ENCODE measurements around the gene F13A1. TPM values are rescaled to one million over a fixed set of nuclear protein-coding genes. Genes with fewer than 3 reads are reported as not detected.

The F13A1 gene
- total RNA-seq, 2 donors from 2014 or later: not detected

- DNase-seq: no peak
- Mint-ChIP-seq H3K4me1 (ENCODE audit: low read depth) (no peaks in the 10 kb centered on the region), H3K4me3 (no peak overlapping the region), H3K9me3 (no peaks in the 10 kb centered on the region), H3K27ac (no peak overlapping the region), H3K27me3 (ENCODE audit: low read depth) (peaks cover 6% of the 10 kb centered on the region), H3K36me3 (ENCODE audit: insufficient read depth in 2 of 2) (no peaks in the 10 kb centered on the region)
- ATAC-seq (replicated peaks in 1 of 2): no peak
Observed at GRCh38 chr6:6333501-6333900, 13.0 kb upstream of the F13A1 start.

GRCh38 chr6:6332811-6333244 lies 12.4 kb upstream of the F13A1 start:
- ATAC-seq (replicated peaks in 1 of 2) (no peak), DNase-seq (no peak)
- no peaks in the 10 kb centered on the region for H3K4me1 Mint-ChIP-seq (ENCODE audit: low read depth)
- no peak overlapping the region for H3K27ac Mint-ChIP-seq
- no peaks in the 10 kb centered on the region for H3K36me3 Mint-ChIP-seq (ENCODE audit: insufficient read depth in 2 of 2)
- no peaks in the 10 kb centered on the region for H3K9me3 Mint-ChIP-seq
- no peak overlapping the region for H3K4me3 Mint-ChIP-seq
- H3K27me3 Mint-ChIP-seq (ENCODE audit: low read depth): peaks cover 6% of the 10 kb centered on the region

DNA sequence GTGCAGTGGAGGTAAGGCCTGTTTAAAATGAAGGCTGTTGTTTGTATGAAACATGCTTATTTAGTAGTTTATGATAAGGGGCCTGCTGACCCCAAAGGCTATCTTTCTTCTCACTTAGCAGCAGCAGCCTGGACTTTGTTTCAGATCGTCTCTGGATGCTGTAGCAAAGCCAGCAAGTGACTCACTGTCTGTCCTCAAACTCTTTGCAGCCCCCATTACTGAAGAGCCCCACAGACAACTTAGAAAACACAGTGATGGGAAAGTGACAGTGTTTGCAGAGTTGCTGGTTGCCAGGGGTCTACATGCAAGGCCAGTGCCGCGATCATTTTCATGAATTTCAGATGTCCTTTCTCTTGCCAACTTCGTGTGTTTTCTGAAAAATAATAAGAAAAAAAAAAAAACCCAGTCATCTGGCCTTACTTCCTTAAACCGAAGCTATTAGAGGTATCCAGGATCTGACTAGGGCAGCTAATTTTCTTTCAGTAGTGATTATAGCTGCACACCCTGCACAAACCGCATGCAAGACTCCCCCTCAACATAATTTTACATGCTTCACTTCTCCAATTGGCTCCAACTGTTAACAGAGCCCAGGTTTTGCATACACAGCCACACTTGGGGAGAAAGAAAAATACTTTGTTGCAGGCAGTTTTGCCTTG lies 11.6 kb upstream of the F13A1 start:
- DNase-seq (no peak), ATAC-seq (replicated peaks in 1 of 2) (no peak)
- H3K9me3 Mint-ChIP-seq: no peaks in the 10 kb centered on the region
- H3K4me3 Mint-ChIP-seq: no peak overlapping the region
- no peaks in the 10 kb centered on the region for H3K36me3 Mint-ChIP-seq (ENCODE audit: insufficient read depth in 2 of 2)
- peaks cover 2% of the 10 kb centered on the region for H3K27me3 Mint-ChIP-seq (ENCODE audit: low read depth)
- no peak overlapping the region for H3K27ac Mint-ChIP-seq
- H3K4me1 Mint-ChIP-seq (ENCODE audit: low read depth): no peaks in the 10 kb centered on the region

GRCh38 chr6:6331393-6331792 lies 10.9 kb upstream of the F13A1 start:
- no peak for ATAC-seq (replicated peaks in 1 of 2)
- no peaks in the 10 kb centered on the region for H3K36me3 Mint-ChIP-seq (ENCODE audit: insufficient read depth in 2 of 2)

DNA sequence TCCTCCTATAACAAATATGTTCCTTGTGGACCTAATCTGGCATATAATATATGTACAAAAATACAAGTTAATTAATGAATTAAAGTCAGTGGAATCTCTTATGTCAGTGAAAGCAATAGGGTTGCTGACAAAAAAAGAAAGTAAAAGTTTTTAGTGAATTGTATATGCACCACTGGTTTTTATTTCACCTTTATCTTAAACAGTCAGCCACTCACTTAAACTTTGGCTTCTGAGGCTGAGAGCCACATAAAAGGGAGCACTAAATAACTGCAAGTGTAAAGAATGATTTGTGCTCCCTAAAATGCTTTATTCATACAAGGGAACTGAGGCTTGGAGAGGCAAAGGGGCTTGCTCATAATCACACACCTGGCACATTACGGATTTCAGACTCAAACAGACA lies 9.9 kb upstream of the F13A1 start:
- H3K27me3 Mint-ChIP-seq (ENCODE audit: low read depth): peaks cover 7% of the 10 kb centered on the region
- ATAC-seq (replicated peaks in 1 of 2) (no peak), DNase-seq (no peak)
- no peak overlapping the region for H3K27ac Mint-ChIP-seq
- no peak overlapping the region for H3K4me3 Mint-ChIP-seq
- H3K9me3 Mint-ChIP-seq: no peaks in the 10 kb centered on the region
- H3K4me1 Mint-ChIP-seq (ENCODE audit: low read depth): no peaks in the 10 kb centered on the region
- no peaks in the 10 kb centered on the region for H3K36me3 Mint-ChIP-seq (ENCODE audit: insufficient read depth in 2 of 2)

More at GRCh38 chr6:6331393-6331792, 10.9 kb upstream of the F13A1 start:
- Mint-ChIP-seq H3K9me3 (no peaks in the 10 kb centered on the region), H3K27me3 (ENCODE audit: low read depth) (peaks cover 3% of the 10 kb centered on the region), H3K4me1 (ENCODE audit: low read depth) (no peaks in the 10 kb centered on the region), H3K27ac (no peak overlapping the region), H3K4me3 (no peak overlapping the region)
- DNase-seq: no peak

- H3K9me3 Mint-ChIP-seq: no peaks in the 10 kb centered on the region
- H3K4me3 Mint-ChIP-seq: no peak overlapping the region
- no peak for DNase-seq
- H3K36me3 Mint-ChIP-seq (ENCODE audit: insufficient read depth in 2 of 2): no peaks in the 10 kb centered on the region
- H3K4me1 Mint-ChIP-seq (ENCODE audit: low read depth): no peaks in the 10 kb centered on the region
- no peak for ATAC-seq (replicated peaks in 1 of 2)
- no peak overlapping the region for H3K27ac Mint-ChIP-seq
- peaks cover 17% of the 10 kb centered on the region for H3K27me3 Mint-ChIP-seq (ENCODE audit: low read depth)
Observed at GRCh38 chr6:6328451-6328850, 8.0 kb upstream of the F13A1 start.

GRCh38 chr6:6323352-6323751 lies 2.9 kb upstream of the F13A1 start:
- ATAC-seq (replicated peaks in 1 of 2): no peak
- Mint-ChIP-seq H3K9me3 (no peaks in the 10 kb centered on the region), H3K27me3 (ENCODE audit: low read depth) (peaks cover 67% of the 10 kb centered on the region), H3K36me3 (ENCODE audit: insufficient read depth in 2 of 2) (no peaks in the 10 kb centered on the region), H3K4me1 (ENCODE audit: low read depth) (no peaks in the 10 kb centered on the region), H3K27ac (no peak overlapping the region), H3K4me3 (no peak overlapping the region)
- DNase-seq: no peak

DNA sequence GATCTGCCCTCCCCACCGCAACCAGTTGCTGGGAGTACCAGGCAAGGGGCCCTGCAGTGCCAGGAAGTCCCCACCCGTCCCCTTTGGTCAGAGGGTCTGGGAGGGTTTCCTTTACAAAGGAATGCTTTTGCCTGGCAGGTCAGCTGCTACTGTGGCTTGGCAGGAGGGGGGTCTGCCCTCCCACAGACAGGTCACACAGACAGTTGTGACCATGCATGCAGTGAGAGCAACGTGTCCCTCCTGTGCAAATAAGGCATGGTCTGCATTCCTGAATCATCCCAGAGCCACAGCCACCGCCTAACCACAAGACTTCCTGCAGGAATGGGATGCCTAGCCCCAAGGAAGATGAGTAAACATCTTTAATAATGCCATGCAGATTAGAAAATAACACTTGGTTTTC lies 439 bp upstream of the F13A1 start:
- no peak overlapping the region for H3K27ac Mint-ChIP-seq
- no peak overlapping the region for H3K4me3 Mint-ChIP-seq
- no peaks in the 10 kb centered on the region for H3K4me1 Mint-ChIP-seq (ENCODE audit: low read depth)
- no peaks in the 10 kb centered on the region for H3K9me3 Mint-ChIP-seq
- peaks cover 79% of the 10 kb centered on the region for H3K27me3 Mint-ChIP-seq (ENCODE audit: low read depth)
- no peaks in the 10 kb centered on the region for H3K36me3 Mint-ChIP-seq (ENCODE audit: insufficient read depth in 2 of 2)
- no peak for DNase-seq
- no peak for ATAC-seq (replicated peaks in 1 of 2)

- Mint-ChIP-seq H3K27me3 (ENCODE audit: low read depth) (peaks cover 77% of the 10 kb centered on the region), H3K4me1 (ENCODE audit: low read depth) (no peaks in the 10 kb centered on the region), H3K27ac (no peak overlapping the region), H3K4me3 (no peak overlapping the region), H3K9me3 (no peaks in the 10 kb centered on the region), H3K36me3 (ENCODE audit: insufficient read depth in 2 of 2) (no peaks in the 10 kb centered on the region)
- ATAC-seq (replicated peaks in 1 of 2) (no peak), DNase-seq (no peak)
Observed at GRCh38 chr6:6317825-6318733, 2.4 kb downstream of the F13A1 start.

- no peak for ATAC-seq (replicated peaks in 1 of 2)
- no peaks in the 10 kb centered on the region for H3K9me3 Mint-ChIP-seq
- no peak overlapping the region for H3K4me3 Mint-ChIP-seq
- no peaks in the 10 kb centered on the region for H3K4me1 Mint-ChIP-seq (ENCODE audit: low read depth)
- H3K27me3 Mint-ChIP-seq (ENCODE audit: low read depth): peaks cover 70% of the 10 kb centered on the region
- no peak overlapping the region for H3K27ac Mint-ChIP-seq
- no peak for DNase-seq
- H3K36me3 Mint-ChIP-seq (ENCODE audit: insufficient read depth in 2 of 2): no peaks in the 10 kb centered on the region
Observed at GRCh38 chr6:6317386-6317785, 3.1 kb downstream of the F13A1 start.

- H3K4me3 Mint-ChIP-seq: no peak overlapping the region
- H3K27ac Mint-ChIP-seq: no peak overlapping the region
- no peaks in the 10 kb centered on the region for H3K4me1 Mint-ChIP-seq (ENCODE audit: low read depth)
- H3K27me3 Mint-ChIP-seq (ENCODE audit: low read depth): peaks cover 53% of the 10 kb centered on the region
- H3K9me3 Mint-ChIP-seq: no peaks in the 10 kb centered on the region
- no peaks in the 10 kb centered on the region for H3K36me3 Mint-ChIP-seq (ENCODE audit: insufficient read depth in 2 of 2)
- ATAC-seq (replicated peaks in 1 of 2) (no peak), DNase-seq (peak; percentile 19 to 25)
Observed at GRCh38 chr6:6315660-6316059, 4.8 kb downstream of the F13A1 start.

DNA sequence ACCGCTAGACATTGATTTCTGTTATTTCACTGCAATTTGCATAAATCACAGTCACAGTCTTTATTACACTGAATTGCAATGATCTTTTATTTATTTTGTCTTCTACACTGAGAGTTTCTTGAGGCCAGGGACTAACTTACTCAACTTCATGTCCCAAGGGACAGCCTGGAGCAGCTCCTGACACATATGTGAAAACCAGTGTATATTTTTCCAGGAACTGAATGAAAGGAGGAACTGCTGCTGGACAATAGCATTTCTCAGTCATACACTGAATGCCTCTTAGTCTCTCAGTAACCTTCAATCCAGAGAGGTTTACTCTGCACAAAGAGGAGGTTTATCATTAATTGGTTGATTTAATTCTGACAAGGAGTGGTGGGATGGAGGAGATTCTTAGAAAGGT lies 5.9 kb downstream of the F13A1 start:
- H3K4me3 Mint-ChIP-seq: no peak overlapping the region
- H3K4me1 Mint-ChIP-seq (ENCODE audit: low read depth): no peaks in the 10 kb centered on the region
- DNase-seq: no peak
- no peaks in the 10 kb centered on the region for H3K9me3 Mint-ChIP-seq
- no peak for ATAC-seq (replicated peaks in 1 of 2)
- H3K36me3 Mint-ChIP-seq (ENCODE audit: insufficient read depth in 2 of 2): no peaks in the 10 kb centered on the region
- H3K27me3 Mint-ChIP-seq (ENCODE audit: low read depth): peaks cover 43% of the 10 kb centered on the region
- H3K27ac Mint-ChIP-seq: no peak overlapping the region

- H3K4me3 Mint-ChIP-seq: no peak overlapping the region
- H3K4me1 Mint-ChIP-seq (ENCODE audit: low read depth): no peaks in the 10 kb centered on the region
- no peak overlapping the region for H3K27ac Mint-ChIP-seq
- H3K27me3 Mint-ChIP-seq (ENCODE audit: low read depth): peaks cover 34% of the 10 kb centered on the region
- no peak for DNase-seq
- no peaks in the 10 kb centered on the region for H3K9me3 Mint-ChIP-seq
- ATAC-seq (replicated peaks in 1 of 2): no peak
- no peaks in the 10 kb centered on the region for H3K36me3 Mint-ChIP-seq (ENCODE audit: insufficient read depth in 2 of 2)
Observed at GRCh38 chr6:6312901-6313441, 7.5 kb downstream of the F13A1 start.

All from activated T-cell treated with anti-CD3 and anti-CD28 coated beads, Interleukin-2, amount 50 U/mL, for 72 hours (primary cell).